ENCODE results near the gene TCERG1.

The TCERG1 gene

DNA sequence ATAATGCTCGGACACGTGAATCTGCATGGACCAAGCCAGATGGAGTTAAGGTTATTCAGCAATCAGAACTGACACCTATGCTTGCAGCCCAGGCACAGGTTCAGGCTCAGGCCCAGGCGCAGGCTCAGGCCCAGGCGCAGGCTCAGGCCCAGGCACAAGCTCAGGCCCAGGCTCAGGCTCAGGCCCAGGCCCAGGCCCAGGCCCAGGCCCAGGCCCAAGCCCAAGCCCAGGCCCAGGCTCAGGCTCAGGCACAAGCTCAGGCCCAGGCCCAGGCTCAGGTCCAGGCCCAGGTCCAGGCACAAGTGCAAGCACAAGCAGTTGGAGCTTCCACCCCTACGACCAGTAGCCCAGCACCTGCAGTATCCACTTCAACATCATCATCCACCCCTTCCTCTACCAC lies 11.8 kb downstream of the TCERG1 start:
- no peak for DNase-seq

DNA sequence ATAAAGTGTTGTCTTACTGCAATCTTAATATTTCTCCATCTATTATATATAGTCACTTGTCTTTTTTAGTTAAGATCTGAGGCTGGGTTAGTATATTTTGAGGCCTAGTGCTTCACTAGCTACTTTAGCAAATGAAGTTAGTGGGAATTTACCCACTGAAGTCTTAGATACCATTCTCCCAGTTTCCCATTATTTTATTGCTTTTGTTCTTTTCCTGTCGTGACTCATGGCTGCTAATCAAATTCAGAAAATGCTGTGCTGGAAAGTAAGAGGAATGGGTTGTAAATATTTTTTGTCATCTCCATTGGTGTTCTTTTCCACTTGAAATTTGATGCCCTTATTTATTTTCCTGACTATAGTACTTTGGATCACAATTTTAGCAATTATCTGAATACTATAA lies 14.2 kb downstream of the TCERG1 start:
- no peak for DNase-seq

DNA sequence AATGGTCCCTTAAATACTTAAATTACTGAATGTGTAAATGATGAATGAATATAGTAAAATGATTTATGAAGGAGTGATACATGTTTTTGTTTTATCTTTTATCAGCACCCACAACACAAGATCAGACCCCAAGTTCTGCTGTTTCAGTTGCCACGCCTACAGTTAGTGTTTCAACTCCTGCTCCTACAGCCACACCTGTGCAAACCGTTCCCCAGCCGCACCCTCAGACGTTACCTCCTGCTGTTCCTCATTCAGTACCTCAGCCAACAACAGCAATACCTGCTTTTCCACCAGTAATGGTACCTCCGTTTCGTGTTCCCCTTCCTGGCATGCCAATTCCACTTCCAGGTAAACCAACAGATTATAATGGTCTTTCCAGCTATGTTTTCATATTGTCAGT lies 16.3 kb downstream of the TCERG1 start:
- no peak for DNase-seq

DNA sequence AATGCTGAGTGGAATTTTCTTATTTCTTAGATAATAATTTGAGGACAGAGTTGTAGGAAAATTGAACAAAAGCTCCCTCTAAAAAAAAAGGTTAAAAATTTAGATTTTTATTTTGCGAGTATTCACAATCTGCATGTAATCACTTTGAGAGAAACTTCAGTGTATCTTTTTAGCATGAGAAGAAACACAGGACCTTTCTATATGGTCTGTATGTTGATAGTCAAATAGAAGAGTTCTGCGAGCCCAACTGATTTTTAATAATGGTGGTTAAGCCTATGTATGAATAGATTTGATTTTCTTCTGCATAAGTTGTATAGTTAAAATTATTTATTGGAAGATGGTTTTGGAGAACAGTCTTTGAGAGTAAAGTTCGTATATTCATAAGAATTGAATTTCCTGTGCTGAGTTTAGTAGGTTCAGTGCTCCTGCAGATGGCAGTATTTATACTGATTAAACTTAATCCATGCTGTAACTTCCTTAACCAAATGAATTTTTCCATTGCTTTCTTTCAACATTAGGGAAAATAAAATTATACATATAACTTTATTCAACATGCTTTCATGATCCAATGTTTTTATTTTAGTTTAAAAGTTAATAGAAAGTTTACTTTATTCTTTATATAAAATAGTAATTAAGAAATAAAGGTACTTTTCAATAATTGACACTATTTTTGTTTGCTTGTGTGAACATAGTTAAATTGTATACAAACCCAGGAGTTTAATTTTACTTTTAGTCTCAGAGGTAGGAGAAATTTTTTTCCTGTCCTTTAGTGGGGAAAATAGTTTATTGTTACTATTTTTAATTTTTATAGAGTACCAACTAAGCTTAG lies 19.6 kb downstream of the TCERG1 start:
- no peak for DNase-seq

- no peak for DNase-seq
These were observed 20.6 kb downstream of the TCERG1 start for GRCh38 chr5:146467760-146468159.

DNA sequence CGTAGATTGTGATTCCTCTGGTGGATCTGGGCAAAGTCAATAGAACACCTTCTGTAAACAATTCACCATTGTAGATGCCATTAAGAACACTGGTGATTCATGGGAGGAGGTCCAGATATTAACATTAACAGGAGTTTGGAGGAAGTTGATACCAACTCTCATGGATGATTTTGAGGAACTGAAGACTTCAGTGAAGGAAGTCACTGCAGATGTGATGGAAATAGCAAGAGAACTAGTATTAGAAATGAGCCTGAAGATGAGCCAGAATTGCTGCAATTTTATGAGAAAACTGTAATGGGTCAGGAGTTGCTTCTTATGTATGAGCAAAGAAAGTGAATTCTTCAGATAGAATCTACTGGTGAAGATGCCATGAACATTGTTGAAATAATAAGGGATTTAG lies 26.9 kb downstream of the TCERG1 start:
- DNase-seq, result no peak

DNA sequence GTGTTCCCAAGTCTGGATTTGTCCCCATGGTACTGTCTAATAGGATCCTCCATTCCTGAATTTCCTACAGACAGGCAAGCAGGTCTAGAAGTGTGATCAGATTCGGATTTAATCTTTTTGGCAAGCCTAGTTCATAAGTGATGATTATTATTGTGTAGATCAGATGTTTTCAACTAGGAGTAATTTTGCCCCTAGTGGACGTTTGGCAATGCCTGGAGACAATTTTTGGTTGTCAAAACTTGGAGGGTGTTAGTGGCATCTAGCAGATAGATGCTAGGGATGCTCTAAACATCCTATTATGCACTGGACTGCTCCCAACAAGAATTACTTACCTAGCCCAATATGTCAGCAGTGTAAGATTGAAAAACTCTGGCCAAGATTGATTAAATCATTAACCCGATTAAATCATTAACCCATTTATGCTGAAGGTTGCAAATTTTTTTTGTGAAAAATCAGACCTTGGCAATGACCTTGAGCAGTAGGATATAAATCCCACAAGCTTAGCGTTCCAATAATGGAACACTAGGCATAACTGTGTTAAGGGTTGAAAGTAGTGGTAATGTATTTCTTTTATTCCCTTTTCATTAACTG lies 28.2 kb downstream of the TCERG1 start:
- no peak for DNase-seq

DNA sequence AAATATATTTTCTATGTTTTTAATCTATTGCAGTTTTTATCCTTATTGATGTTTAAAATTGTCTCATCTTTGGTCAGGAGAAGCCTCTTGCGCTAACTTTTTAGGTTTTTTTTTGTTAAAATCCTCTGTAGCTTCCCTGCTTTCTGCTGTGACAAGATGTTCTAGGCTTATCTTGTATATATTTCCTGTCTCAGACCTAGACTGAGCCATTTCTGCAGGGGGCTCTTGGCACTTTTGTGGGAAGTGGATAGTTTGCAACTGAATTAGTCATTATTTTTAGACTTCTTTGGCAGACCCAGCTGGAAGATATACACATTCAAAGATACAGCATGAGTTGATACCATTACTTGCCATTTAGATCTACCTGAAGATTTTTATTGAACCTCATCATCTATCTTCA lies 28.8 kb downstream of the TCERG1 start:
- DNase-seq, result no peak

GRCh38 chr5:146482775-146483174 lies 35.6 kb downstream of the TCERG1 start:
- DNase-seq, result no peak

DNA sequence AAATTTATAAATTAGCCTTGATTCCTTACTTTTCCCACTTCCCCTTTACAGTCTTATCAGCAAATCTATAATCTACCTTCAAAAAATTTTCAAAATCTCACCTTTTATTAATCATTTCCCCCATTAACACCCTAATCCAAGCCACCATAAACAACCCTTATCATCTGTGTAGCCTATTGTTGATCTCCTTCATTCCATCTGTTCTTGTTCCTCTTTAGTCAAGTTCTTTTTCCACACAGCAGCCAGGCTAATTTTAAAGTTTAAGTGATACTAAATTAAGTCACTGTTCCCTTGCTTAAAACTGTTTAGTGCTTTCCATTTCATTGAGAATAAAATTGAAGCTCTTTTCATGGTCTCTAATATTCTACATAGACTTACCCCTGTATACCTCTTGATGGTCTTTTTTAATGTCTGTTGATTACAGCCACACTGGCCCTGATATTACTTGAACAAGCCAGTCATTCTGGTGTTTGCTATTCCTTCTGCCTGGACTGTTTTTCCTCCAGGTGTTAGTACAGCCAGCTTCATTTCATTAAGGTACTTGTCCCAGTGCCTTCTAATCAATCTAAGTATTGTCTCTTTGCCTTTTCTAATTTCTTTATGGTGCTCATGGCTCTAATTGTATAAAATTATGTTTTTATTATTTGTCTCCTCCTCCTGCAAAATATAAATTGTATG lies 37.7 kb downstream of the TCERG1 start:
- no peak for DNase-seq

- no peak for DNase-seq
These were observed 43.1 kb downstream of the TCERG1 start for GRCh38 chr5:146490089-146490843.

DNA sequence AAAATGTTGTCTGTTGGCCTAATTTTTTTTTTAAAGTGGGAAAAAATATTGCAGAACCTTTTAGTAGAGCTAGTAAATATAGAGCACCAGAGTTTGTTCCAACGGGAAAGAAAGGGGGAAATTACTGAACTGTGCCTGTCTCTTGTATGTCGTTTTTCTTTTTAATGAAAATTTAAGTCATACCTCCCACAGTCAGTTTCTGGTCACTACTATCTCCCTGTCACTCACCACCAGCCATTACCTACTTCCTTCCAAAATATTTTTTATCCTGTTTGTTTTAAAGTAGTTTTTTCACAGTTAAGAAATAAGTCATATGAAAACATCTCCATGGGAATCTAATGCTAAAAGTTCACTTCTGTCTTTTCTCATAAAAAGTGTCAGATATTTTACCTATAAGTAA lies 47.5 kb downstream of the TCERG1 start:
- DNase-seq, result no peak

DNA sequence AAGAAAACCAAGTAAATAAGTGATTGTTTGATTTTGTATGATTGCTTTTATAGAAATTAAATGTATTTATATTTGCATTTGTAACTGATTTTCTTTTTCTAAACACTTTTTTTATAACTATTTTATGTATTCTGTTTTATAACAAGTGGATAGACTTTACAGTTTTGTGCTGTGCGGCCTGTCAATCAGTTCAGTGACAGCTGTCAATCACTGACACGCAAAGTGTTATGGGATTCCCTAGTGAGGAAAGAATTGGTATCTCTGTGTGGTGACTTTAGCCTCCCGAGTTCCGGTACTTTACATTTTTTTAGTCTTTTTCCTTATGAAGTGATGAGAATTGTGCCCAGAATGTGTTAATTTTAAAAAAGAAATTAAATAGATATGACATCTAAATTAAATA lies 52.5 kb downstream of the TCERG1 start:
- DNase-seq, result no peak

GRCh38 chr5:146507428-146507827 lies 60.3 kb downstream of the TCERG1 start:
- DNase-seq, result no peak

- DNase-seq, result no peak
These were observed 63.5 kb downstream of the TCERG1 start for GRCh38 chr5:146510559-146511125.

DNA sequence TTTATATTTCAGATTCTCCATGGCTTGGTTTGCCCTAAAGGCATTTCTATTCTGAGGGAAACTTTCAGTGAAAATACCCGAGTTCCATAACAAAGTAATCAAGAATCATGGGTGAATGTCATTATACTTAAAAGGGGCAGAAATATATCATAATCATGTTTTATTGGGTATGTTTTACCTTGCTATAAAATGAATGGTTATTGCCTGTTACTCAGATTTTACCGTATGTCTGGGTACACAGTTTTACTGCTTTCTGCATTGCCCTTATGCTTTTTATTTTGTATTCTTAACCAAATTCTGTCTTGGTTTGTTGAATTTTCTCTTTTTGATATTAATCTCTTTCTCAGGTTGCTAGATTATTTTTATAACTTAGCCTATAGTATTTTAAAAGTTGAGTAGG lies 66.3 kb downstream of the TCERG1 start:
- no peak for DNase-seq

- no peak for DNase-seq
These were observed 67.4 kb downstream of the TCERG1 start for GRCh38 chr5:146514575-146514974.

DNA sequence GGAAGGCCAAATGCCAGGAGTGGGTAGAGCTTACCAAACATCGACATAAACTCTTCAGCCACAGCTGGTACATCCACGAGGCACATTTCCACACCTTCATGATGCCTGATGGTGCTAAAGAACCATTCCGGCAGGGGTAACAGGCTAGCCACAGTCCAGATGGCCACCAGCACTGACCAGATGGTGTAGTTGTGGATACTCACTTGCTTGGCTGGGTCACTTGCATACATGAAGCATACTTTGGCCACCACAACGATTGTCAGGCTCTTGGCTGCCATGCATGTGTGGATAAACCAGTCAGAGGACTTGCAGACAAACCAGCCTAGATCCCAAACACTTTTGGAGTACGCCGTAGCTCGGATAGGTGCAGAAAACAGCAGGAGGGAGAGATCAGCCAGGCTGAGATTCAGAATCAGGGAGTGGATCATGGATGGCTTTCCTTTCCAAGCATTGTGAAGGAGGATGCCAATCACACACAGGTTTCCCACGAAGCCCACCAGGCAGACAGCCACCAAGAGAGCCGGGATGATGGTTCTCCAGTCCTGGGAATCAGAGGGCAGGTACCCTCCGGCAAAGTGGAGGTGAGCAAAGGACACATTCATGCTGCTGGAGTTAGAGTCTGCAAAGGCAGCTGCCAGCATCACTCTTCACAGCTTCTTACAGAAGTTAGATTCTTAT lies 68.5 kb downstream of the TCERG1 start:
- no peak for DNase-seq

DNA sequence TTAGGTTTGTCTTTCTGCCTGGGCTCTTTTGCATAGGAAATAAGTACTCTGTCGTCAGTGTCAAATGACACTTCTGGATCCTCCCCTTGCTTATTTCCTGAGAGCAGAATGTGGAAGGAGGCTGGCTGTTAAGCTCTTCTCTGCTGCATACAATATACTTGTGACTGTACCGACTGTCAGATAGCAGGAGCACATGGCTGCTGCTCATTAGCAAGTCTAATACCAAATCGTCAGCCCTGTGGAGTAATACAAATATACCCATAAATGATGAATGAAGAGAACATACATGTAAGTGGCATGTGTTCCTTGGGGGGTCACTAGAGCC lies 69.0 kb downstream of the TCERG1 start, which contains the start of gene GPR151:
Gene GPR151, minus strand, starts transcription at position 40 of the 325 bp plus-strand sequence. CDS start 77 bp downstream, outside the sequence.
- no peak for DNase-seq

DNA sequence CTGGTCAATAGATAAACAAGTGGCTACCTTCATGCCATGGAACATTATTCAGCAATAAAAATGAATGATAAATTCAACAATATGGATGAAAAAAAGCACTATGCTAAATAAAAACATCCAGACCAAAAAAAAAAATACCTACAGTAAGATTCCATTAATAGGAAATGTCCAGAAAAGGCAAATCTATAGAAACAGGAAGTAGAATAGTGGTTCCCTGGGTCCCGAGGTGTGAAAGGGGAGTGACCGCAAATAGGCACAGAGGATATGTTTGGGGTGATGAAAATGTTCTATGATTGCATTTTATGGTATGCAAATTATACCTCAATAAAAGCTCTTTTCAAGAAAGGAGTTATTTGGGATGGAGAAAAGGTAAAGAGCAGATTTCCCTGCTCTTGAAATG lies 72.4 kb downstream of the TCERG1 start:
- no peak for DNase-seq

- DNase-seq, result no peak
These were observed 73.6 kb downstream of the TCERG1 start for GRCh38 chr5:146520731-146521130.

DNA sequence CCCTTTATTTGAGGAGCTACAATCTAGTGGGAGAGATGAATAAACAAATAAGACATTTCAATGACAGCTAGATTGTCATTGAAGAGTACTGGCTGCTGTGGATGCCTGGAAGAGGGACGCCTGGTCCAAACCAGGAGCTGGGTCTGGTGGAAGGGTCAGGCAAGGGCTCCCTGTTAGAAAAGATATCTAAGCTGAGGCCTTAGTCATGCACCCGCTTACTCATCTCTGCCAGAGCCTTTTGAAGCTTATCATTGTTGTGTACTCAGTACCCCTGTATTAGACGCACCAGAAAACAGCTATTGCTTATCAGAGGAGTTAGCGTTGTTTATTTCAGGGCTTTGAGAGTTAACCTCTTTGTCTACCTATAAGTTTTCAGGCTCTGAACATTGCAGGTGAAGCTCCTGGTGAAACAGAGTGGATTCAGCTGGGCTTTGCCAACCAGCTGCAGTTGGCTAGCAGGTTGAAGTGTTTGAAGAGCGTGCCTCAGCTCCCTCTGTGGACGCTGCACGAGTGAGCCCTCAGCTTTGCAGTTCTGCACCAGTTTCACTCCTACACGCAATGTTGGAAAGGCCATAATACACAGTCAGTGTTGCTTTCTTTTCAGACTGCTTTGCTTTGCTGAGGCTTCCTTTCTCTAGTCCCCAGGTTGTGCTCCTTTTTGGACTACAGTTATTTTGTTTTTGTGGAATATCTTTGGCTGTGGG lies 74.4 kb downstream of the TCERG1 start:
- no peak for DNase-seq
